GM12874 (cell line): ENCODE results near the gene GADD45A.

ENCODE experiments used
- TF ChIP-seq, protein P1 (sequence below): IDR thresholded peaks from 2 replicates; pipeline ENCODE4 v1.5.1; 2011; ENCODE audit warnings: low read depth, mild to moderate bottlenecking, control low read depth, low read length, moderate library complexity; ENCODE audit not compliant: insufficient read depth

Gene GADD45A

DNA sequence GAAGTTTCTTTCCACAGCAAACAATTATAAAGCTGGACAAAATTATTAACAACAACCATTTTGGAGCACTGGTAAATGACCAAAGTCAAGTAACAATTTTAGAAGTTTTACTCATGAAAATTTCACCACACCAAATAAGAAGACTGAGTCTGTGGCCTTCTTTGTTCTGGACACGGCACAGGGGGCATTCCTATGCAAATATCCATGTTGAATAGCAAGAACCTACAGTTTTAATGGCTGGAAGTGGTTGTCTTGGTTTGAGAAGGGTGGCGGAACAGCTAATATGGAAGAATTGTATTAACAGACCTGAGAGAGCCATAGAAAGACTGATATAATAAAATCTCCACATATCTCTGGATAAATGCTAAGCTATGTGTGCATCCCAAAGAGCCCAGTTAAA lies 29.4 kb upstream of the GADD45A start:
- TF ChIP-seq, protein P1, sequence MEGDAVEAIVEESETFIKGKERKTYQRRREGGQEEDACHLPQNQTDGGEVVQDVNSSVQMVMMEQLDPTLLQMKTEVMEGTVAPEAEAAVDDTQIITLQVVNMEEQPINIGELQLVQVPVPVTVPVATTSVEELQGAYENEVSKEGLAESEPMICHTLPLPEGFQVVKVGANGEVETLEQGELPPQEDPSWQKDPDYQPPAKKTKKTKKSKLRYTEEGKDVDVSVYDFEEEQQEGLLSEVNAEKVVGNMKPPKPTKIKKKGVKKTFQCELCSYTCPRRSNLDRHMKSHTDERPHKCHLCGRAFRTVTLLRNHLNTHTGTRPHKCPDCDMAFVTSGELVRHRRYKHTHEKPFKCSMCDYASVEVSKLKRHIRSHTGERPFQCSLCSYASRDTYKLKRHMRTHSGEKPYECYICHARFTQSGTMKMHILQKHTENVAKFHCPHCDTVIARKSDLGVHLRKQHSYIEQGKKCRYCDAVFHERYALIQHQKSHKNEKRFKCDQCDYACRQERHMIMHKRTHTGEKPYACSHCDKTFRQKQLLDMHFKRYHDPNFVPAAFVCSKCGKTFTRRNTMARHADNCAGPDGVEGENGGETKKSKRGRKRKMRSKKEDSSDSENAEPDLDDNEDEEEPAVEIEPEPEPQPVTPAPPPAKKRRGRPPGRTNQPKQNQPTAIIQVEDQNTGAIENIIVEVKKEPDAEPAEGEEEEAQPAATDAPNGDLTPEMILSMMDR = no peak

DNA sequence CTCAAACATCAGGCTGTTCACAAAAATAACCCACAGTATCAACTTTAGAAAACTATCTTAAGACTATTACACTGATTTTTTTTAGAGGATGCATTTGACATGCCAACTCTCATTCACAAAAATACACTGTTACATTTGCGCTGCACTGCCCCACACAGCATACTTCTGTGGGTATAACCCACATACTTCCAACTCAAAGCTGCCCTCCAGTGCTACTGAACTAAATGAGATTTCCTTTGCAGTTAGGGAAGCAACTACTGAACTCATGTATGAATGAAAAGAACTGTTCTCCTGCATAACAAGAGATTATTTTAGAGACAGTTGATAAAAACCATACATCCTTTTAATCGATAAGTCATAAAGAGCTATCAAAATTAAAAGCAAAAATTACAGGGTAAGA lies 25.8 kb upstream of the GADD45A start:
- TF ChIP-seq, protein P1 = no peak

DNA sequence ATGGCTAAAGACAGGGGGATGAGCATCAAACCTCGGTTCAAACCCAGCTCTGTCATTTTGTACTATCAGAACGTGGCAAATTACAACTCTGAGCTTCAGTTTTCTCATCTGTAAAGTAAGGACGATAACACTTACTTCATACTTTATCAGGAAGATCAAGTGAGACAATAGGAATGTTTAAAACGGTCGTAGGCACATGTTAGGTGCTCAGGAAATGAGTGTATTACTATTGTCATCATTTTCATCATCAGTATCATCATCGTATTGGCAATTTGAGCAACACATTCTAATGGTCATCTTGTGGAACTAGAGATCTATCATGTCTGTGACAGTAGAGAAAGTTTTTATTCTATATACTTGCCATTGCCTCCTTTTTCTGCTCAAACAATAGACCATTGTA lies 22.1 kb upstream of the GADD45A start:
- TF ChIP-seq, protein P1 = no peak

DNA sequence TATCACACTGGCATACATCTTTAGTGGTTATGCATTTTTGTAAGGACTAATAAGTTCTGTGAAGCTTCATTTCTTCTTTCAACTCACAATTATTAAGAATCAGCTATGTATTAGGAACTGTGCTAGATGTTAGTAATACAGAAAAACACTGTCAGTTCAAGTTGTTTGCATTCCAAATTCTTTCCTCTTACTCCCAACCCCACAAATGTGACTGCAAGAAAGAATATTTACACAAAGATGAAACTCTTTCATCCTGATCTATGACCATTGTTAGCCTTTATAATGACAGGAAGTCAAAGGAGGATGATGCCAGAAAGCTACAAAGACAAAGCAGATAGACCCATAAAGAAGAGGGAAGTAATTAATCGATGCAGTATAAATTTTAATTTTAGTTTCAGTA lies 21.0 kb upstream of the GADD45A start:
- TF ChIP-seq, protein P1 = no peak

DNA sequence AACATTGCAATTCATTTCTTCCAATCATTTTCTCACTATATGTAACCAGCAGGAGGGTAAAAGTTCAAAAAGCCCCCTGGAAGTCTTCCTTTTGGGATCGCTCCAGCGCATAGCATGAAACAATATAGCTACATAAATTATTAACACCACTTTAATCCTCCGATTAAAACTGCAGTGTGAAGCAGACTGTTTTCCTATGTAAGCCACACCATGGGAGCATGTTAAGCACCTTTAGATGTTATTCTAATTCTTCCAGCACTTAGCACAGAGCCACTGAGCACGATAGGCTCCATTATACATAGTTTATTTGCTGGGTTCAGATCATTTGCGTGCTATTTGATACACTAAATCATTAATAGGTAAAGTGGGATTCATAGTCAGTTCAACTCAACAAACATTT lies 18.4 kb upstream of the GADD45A start:
- TF ChIP-seq, protein P1 = no peak

DNA sequence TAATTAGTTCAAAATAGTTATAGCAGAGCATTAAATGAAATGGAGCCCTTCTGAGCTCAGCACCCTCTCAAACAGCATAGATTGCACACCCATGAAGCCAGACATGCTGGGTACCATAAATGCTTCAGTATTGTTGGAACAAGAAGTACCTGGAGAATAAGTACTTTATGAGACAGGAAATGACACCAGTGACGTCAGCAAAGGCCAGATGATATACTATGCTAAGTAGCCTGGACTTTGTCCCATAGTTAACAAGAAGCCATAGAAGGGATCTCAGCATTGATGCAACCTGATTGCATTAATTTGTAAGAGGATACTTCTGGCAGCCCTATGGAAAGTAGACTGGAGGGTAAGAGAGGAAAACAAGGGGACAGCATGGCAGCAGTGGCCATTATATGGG lies 16.3 kb upstream of the GADD45A start:
- TF ChIP-seq, protein P1 = no peak

DNA sequence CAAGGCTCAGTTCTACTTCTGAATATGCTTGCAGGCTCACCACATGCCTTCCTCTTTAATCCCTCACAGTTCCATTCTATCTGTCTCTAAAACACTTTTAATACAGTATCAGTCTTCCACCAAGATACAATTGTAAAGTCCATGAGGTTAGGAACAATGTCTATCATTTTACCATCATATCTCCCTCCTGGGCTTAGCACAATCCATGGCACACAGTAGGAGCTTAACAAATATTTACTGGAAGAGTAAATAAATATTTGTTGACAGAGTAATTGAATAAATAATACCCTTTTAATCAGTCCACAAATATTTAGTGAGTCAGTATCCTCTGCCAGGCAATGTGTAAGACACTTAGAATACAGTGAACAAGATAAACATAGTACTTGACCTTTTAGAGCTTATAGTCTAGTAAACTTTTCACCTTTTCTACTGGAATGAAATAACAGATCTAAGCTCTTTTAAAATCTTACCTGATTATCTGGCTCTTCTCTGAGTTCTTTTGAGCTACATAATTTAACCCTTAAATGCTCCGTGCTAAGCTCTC lies 12.7 kb upstream of the GADD45A start:
- TF ChIP-seq, protein P1 = no peak
